ENCODE measurements around the gene ZSCAN16. TPM values are rescaled to one million over a fixed set of nuclear protein-coding genes. Genes with fewer than 3 reads are reported as not detected.

The ZSCAN16 gene
- total and polyA plus RNA-seq, 2 of the 13 experiments (the other 11 are each of a cell fraction or from before 2014, with no cell fraction given): 5.7 to 12.7 TPM

- TF ChIP-seq RERE (CRISPR knock-in tag; IDR thresholded peaks at IDR 0.05; ENCODE audit: low read depth): no peak
- TF ChIP-seq ZBTB33 (CRISPR knock-in tag; IDR thresholded peaks at IDR 0.05): peak; percentile 51; the same call in 1 of the 2 replicates
- TF ChIP-seq, protein P1, sequence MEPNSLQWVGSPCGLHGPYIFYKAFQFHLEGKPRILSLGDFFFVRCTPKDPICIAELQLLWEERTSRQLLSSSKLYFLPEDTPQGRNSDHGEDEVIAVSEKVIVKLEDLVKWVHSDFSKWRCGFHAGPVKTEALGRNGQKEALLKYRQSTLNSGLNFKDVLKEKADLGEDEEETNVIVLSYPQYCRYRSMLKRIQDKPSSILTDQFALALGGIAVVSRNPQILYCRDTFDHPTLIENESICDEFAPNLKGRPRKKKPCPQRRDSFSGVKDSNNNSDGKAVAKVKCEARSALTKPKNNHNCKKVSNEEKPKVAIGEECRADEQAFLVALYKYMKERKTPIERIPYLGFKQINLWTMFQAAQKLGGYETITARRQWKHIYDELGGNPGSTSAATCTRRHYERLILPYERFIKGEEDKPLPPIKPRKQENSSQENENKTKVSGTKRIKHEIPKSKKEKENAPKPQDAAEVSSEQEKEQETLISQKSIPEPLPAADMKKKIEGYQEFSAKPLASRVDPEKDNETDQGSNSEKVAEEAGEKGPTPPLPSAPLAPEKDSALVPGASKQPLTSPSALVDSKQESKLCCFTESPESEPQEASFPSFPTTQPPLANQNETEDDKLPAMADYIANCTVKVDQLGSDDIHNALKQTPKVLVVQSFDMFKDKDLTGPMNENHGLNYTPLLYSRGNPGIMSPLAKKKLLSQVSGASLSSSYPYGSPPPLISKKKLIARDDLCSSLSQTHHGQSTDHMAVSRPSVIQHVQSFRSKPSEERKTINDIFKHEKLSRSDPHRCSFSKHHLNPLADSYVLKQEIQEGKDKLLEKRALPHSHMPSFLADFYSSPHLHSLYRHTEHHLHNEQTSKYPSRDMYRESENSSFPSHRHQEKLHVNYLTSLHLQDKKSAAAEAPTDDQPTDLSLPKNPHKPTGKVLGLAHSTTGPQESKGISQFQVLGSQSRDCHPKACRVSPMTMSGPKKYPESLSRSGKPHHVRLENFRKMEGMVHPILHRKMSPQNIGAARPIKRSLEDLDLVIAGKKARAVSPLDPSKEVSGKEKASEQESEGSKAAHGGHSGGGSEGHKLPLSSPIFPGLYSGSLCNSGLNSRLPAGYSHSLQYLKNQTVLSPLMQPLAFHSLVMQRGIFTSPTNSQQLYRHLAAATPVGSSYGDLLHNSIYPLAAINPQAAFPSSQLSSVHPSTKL (CRISPR knock-in tag; IDR thresholded peaks at IDR 0.05): peak; percentile 81
- no peak for TF ChIP-seq MBNL3 (CRISPR knock-in tag; conservative IDR thresholded peaks at IDR 0.05)
- TF ChIP-seq ZNF576 (CRISPR knock-in tag; IDR thresholded peaks at IDR 0.05): peak; percentile 91
- peak; percentile 71; the same call in 1 of the 2 replicates for TF ChIP-seq SMAD3 (CRISPR knock-in tag; IDR thresholded peaks at IDR 0.05)
- peak; percentile 79; the same call in 1 of the 2 replicates for TF ChIP-seq ZNF124 (CRISPR knock-in tag; IDR thresholded peaks at IDR 0.05)
- no peak for TF ChIP-seq DPF2 (CRISPR knock-in tag; IDR thresholded peaks at IDR 0.05; ENCODE audit: borderline replicate concordance, low read depth)
- peak; percentile 44; the same call in 1 of the 2 replicates for TF ChIP-seq FOXK1 (CRISPR knock-in tag; IDR thresholded peaks at IDR 0.05; ENCODE audit: borderline replicate concordance, low read depth)
- peak; percentile 31; the same call in 1 of the 2 replicates for TF ChIP-seq ZMAT3 (CRISPR knock-in tag; conservative IDR thresholded peaks at IDR 0.05)
- TF ChIP-seq TAF1 (CRISPR knock-in tag; IDR thresholded peaks at IDR 0.05): peak; percentile 95
- TF ChIP-seq PRDM15 (CRISPR knock-in tag; IDR thresholded peaks at IDR 0.05): peak; percentile 75; the same call in 1 of the 2 replicates
Observed at GRCh38 chr6:28104392-28105244, 19.8 kb upstream of the ZSCAN16 start (continued).
